Subcutaneous abdominal adipose tissue (tissue), 5 donors: ENCODE measurements around the gene PLAGL2.
"Not testable (repeated sequence)": the region's sequence is repeated elsewhere in the genome, so short reads cannot be mapped to it uniquely, and the experiment has no call there.

Experiments
- H3K27ac ChIP-seq: one replicate; pipeline ENCODE4 v1.7.0; 2013; ENCODE audit warnings: low read depth, mild to moderate bottlenecking, inconsistent platforms, low read length, moderate library complexity
- H3K27me3 ChIP-seq, 5 donors: one replicate each; pipeline ENCODE4 v1.7.0; 2013; ENCODE audit warnings: low read length in 5 of 5, inconsistent platforms in 1 of 5; ENCODE audit not compliant: control insufficient read depth in 5 of 5, insufficient read depth in 4 of 5
- H3K36me3 ChIP-seq, 5 donors: one replicate each; pipeline ENCODE4 v1.7.0; 2013; ENCODE audit warnings: low read length in 5 of 5; ENCODE audit not compliant: control insufficient read depth in 5 of 5, insufficient read depth in 5 of 5
- H3K4me1 ChIP-seq, 5 donors: one replicate each; pipeline ENCODE4 v1.7.0; 2013; ENCODE audit warnings: low read length in 5 of 5, mild to moderate bottlenecking in 3 of 5, moderate library complexity in 1 of 5; ENCODE audit not compliant: control insufficient read depth in 5 of 5, insufficient read depth in 5 of 5
- H3K4me3 ChIP-seq, 5 donors: one replicate each; pipeline ENCODE4 v1.7.0; 2013; ENCODE audit warnings: low read length in 5 of 5, low read depth in 1 of 5
- H3K9ac ChIP-seq, 5 donors: one replicate each; pipeline ENCODE4 v1.7.0; 2013; ENCODE audit warnings: low read length in 5 of 5, mild to moderate bottlenecking in 4 of 5, moderate library complexity in 3 of 5
- H3K9me3 ChIP-seq, 5 donors: one replicate each; pipeline ENCODE4 v1.7.0; 2013; ENCODE audit warnings: low read length in 5 of 5; ENCODE audit not compliant: control insufficient read depth in 5 of 5
- donor health status: healthy.
- donor health status: healthy.
- donor health status: healthy.
- donor health status: healthy.
- donor health status: healthy.

Gene PLAGL2, protein sequence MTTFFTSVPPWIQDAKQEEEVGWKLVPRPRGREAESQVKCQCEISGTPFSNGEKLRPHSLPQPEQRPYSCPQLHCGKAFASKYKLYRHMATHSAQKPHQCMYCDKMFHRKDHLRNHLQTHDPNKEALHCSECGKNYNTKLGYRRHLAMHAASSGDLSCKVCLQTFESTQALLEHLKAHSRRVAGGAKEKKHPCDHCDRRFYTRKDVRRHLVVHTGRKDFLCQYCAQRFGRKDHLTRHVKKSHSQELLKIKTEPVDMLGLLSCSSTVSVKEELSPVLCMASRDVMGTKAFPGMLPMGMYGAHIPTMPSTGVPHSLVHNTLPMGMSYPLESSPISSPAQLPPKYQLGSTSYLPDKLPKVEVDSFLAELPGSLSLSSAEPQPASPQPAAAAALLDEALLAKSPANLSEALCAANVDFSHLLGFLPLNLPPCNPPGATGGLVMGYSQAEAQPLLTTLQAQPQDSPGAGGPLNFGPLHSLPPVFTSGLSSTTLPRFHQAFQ

GRCh38 chr20:32207626-32208498 is at the start of gene PLAGL2, which contains the start of gene POFUT1:
TSS of gene PLAGL2 (minus strand) at chr20:32207743. CDS start at chr20:32202178, 5,565 bp downstream.
TSS of gene POFUT1 (plus strand) at chr20:32207880. CDS start at chr20:32207942, 62 bp downstream.
- H3K27ac ChIP-seq = peak within 1 kb of the TSS; percentile 69
- no peaks in the 10 kb centered on the region for H3K9me3 ChIP-seq
- H3K9ac ChIP-seq = peak within 1 kb of the TSS; percentile 98 to 99 (median 98)
- H3K4me1 ChIP-seq = peaks cover 7 to 56% (median 50%) of the 10 kb centered on the region in 5 donors
- H3K4me3 ChIP-seq = peak within 1 kb of the TSS; percentile 75 to 100 (median 97)
- H3K36me3 ChIP-seq = peaks cover 10 to 38% (median 19%) of the 10 kb centered on the region in 5 donors
- no peaks in the 10 kb centered on the region for H3K27me3 ChIP-seq

DNA sequence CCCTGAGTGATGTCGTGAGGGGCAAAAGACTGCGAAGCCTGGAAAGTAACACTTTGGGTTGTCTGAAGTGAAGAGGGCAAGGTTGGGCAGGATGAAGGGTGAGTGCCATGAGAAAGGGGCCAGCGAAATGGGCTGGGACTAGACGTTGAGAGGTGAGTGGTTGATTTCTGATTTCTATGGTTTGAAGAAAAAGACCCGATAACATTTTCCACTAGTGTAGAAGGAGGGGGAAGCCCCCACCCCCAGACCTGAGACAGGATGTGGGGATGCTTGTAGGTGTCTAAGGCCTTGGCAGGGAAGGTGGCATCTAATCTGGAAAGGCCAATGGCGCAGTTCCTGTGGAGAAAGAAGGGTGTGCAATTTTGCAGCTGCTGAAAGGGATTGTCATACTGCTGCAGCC is 44.6 kb upstream of the PLAGL2 start:
- Histone ChIP-seq H3K27ac (no peak overlapping the region), H3K27me3 (no peaks in the 10 kb centered on the region), H3K9me3 (no peaks in the 10 kb centered on the region), H3K4me3 (no peak overlapping the region), H3K36me3 (no peaks in the 10 kb centered on the region), H3K4me1 (no peaks in the 10 kb centered on the region), H3K9ac (no peak overlapping the region)

- no peak overlapping the region for H3K27ac ChIP-seq
- H3K9me3 ChIP-seq = no peaks in the 10 kb centered on the region
- no peak overlapping the region for H3K9ac ChIP-seq
- H3K4me1 ChIP-seq = no peaks in the 10 kb centered on the region
- no peaks in the 10 kb centered on the region for H3K27me3 ChIP-seq
- no peak overlapping the region for H3K4me3 ChIP-seq
- no peaks in the 10 kb centered on the region for H3K36me3 ChIP-seq
Measured at GRCh38 chr20:32251470-32251869, 43.9 kb upstream of the PLAGL2 start.

DNA sequence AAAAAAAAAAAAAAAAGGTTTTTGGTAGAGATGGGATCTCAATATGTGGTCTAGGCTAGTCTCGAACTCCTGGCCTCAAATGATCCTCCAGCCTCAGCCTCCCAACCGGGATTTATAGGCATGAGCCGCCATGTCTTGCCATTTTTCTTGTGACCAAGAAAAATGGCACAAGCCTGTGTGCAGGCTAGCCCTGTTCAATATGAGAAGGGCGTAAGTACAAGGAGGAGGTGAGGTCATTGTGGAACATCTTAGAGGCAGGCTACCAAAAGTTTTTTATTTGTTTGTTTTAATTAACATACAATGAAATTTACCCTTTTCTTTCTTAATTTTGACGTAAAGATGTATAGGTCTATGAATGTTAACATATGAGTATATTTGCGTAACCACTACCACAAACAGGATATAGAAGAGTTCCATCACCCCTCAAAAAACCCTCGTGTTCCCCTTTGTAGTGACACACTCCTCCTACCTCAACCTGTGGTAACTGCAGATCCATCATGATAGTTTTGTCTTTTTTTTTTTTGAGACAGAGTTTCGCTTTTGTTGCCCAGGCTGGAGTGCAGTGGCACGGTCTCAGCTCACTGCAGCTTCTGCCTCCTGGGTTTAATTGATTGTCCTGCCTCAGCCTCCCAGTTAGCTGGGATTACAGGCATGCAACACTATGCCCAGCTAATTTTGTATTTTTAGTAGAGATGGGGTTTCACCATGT is 41.6 kb upstream of the PLAGL2 start:
- Histone ChIP-seq H3K4me3 (no peak overlapping the region), H3K9me3 (no peaks in the 10 kb centered on the region), H3K27ac (no peak overlapping the region), H3K27me3 (no peaks in the 10 kb centered on the region), H3K4me1 (peaks cover 0 to 4% (median 0%) of the 10 kb centered on the region in 5 donors), H3K9ac (no peak overlapping the region), H3K36me3 (no peaks in the 10 kb centered on the region)

- Histone ChIP-seq H3K9me3 (no peaks in the 10 kb centered on the region), H3K9ac (no peak overlapping the region), H3K36me3 (no peaks in the 10 kb centered on the region), H3K27ac (no peak overlapping the region), H3K4me3 (no peak overlapping the region), H3K4me1 (peaks cover 0 to 5% (median 0%) of the 10 kb centered on the region in 5 donors), H3K27me3 (no peaks in the 10 kb centered on the region)
Measured at GRCh38 chr20:32248043-32248442, 40.5 kb upstream of the PLAGL2 start.

DNA sequence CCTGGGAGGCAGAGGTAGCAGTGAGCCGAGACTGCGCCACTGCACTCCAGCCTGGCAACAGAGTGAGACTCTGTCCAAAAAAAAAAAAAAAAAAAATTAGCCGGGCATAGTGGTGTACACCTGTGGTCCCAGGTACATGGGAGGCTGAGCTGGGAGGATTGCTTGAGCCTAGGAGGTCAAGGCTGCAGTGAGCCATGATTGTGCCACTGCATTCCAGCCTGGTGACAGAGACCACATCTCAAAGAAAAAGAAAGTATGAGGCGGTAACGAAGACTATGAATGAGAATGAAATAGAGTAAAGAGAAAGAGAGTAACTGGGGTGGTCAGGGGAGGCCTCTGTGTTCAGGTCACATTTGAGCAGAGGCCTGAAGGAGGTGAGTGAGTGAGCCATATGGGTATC is 38.7 kb upstream of the PLAGL2 start:
- H3K4me3 ChIP-seq, H3K36me3 ChIP-seq, H3K9ac ChIP-seq, H3K27ac ChIP-seq, H3K27me3 ChIP-seq, H3K4me1 ChIP-seq, H3K9me3 ChIP-seq: not testable (repeated sequence)

DNA sequence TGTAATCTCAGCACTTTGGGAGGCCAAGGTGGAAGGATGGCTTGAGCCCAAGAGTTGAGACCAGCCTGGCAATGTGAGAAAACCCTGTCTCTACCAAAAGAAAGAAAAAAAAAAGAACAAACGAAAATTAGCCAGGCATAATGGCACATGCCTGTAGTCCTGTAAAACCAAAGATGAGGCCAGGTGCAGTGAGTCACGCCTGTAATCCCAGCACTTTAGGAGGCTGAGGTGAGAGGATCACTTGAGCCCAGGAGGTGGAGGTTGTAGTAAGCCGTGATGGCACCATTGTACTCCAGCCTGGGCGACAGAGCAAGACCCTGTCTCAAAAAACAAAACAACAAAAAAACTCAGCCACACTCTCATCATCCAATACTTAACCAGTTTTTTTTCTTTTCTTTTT is 37.4 kb upstream of the PLAGL2 start:
- no peaks in the 10 kb centered on the region for H3K36me3 ChIP-seq
- H3K27ac ChIP-seq = no peak overlapping the region
- no peak overlapping the region for H3K4me3 ChIP-seq
- H3K27me3 ChIP-seq = no peaks in the 10 kb centered on the region
- no peak overlapping the region for H3K9ac ChIP-seq
- H3K9me3 ChIP-seq = no peaks in the 10 kb centered on the region
- peaks cover 0 to 5% (median 2%) of the 10 kb centered on the region in 5 donors for H3K4me1 ChIP-seq

GRCh38 chr20:32244150-32244823 is 36.7 kb upstream of the PLAGL2 start:
- Histone ChIP-seq H3K9ac (no peak overlapping the region), H3K27me3 (no peaks in the 10 kb centered on the region)

DNA sequence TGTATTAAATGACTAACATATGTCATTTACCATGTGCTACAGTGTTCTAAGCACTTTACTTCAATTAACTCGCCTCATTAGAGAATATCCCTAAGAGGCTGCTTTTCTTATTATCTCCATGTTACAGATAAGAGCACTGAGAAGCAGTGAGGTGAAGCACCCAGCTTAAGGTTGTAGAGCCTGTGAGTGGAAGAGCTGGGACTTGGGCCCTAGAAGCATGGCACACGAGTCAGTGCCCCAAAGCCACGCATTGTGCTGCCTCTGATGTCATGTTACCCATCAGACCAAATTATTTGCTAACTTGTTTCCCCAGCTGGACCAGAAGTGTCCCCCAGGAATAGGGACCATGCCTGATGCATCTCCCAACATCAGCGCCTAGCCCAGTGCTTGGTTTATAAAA is 34.3 kb upstream of the PLAGL2 start:
- H3K27ac ChIP-seq = no peak overlapping the region
- H3K4me1 ChIP-seq = peaks cover 0 to 5% (median 2%) of the 10 kb centered on the region in 5 donors
- no peaks in the 10 kb centered on the region for H3K27me3 ChIP-seq
- H3K4me3 ChIP-seq = no peak overlapping the region
- H3K9me3 ChIP-seq = no peaks in the 10 kb centered on the region
- H3K36me3 ChIP-seq = peaks cover 0 to 4% (median 3%) of the 10 kb centered on the region in 5 donors
- H3K9ac ChIP-seq = no peak overlapping the region

More at GRCh38 chr20:32244150-32244823, 36.7 kb upstream of the PLAGL2 start:
- H3K4me3 ChIP-seq = no peak overlapping the region
- no peaks in the 10 kb centered on the region for H3K9me3 ChIP-seq
- H3K4me1 ChIP-seq = peaks cover 0 to 5% (median 2%) of the 10 kb centered on the region in 5 donors
- no peak overlapping the region for H3K27ac ChIP-seq
- no peaks in the 10 kb centered on the region for H3K36me3 ChIP-seq
